NB4 (cell line): ENCODE data around the gene MYH6.
"Not testable (repeated sequence)": the region's sequence is repeated elsewhere in the genome, so short reads cannot be mapped to it uniquely, and the experiment has no call there.

ENCODE experiments used
- DNase-seq: peaks from one replicate; pipeline ENCODE4 v3.0.0; 2010; ENCODE audit warnings: low read depth
- H3K4me3 ChIP-seq: one replicate; pipeline ENCODE4 v1.5.1; 2011; ENCODE audit warnings: mild to moderate bottlenecking, low read depth, low read length, moderate library complexity
- CTCF ChIP-seq: IDR thresholded peaks from one replicate; pipeline ENCODE4 v1.5.1; 2012; ENCODE audit warnings: low read depth, low read length
- MAX ChIP-seq: IDR thresholded peaks from 2 replicates; pipeline ENCODE4 v1.6.1; 2011; ENCODE audit warnings: low read depth, low read length
- MYC ChIP-seq: IDR thresholded peaks from 2 replicates; pipeline ENCODE4 v1.6.1; 2011; ENCODE audit warnings: low read depth, low read length
- POLR2A ChIP-seq: IDR thresholded peaks from 2 replicates; pipeline ENCODE4 v1.6.1; 2011; ENCODE audit warnings: mild to moderate bottlenecking; ENCODE audit not compliant: insufficient read length; ENCODE audit errors: extremely low read depth

MYH6 gene

GRCh38 chr14:23401291-23401690, 6.8 kb downstream of the MYH6 start:
- TF ChIP-seq POLR2A (no peak), MAX (no peak), CTCF (no peak), MYC (no peak)
- no peak overlapping the region for H3K4me3 ChIP-seq
- DNase-seq, result peak; percentile 16

GRCh38 chr14:23400496-23401149, 7.5 kb downstream of the MYH6 start:
- not testable (repeated sequence) for DNase-seq, H3K4me3 ChIP-seq

GRCh38 chr14:23399591-23399990, 8.5 kb downstream of the MYH6 start:
- TF ChIP-seq MAX, result no peak
- TF ChIP-seq MYC, result no peak
- no peak for TF ChIP-seq CTCF
- TF ChIP-seq POLR2A, result no peak
- no peak overlapping the region for H3K4me3 ChIP-seq
- DNase-seq, result no peak

- DNase-seq, result no peak
- TF ChIP-seq MYC (no peak), MAX (no peak), CTCF (no peak), POLR2A (no peak)
- no peak overlapping the region for H3K4me3 ChIP-seq
Observed at GRCh38 chr14:23399136-23399535, 8.9 kb downstream of the MYH6 start.

GRCh38 chr14:23398348-23398747, 9.7 kb downstream of the MYH6 start:
- no peak for DNase-seq
- TF ChIP-seq CTCF, result no peak
- TF ChIP-seq POLR2A, result no peak
- no peak for TF ChIP-seq MYC
- TF ChIP-seq MAX, result no peak
- H3K4me3 ChIP-seq, result no peak overlapping the region

GRCh38 chr14:23396781-23397407, 11.2 kb downstream of the MYH6 start:
- H3K4me3 ChIP-seq, result no peak overlapping the region
- no peak for DNase-seq
- no peak for TF ChIP-seq POLR2A
- no peak for TF ChIP-seq MYC
- TF ChIP-seq CTCF, result no peak
- TF ChIP-seq MAX, result no peak
